HG03439 (cell line): ENCODE results near the gene AXDND1.

Experiments
- ATAC-seq: cut with Tn5 transposase; IDR thresholded peaks from one replicate; pipeline ENCODE4 v1.9.1; 2021; ENCODE audit warnings: mild to moderate bottlenecking, moderate library complexity; ENCODE audit not compliant: unreplicated experiment

AXDND1 gene

GRCh38 chr1:179554427-179554826 is 188.7 kb downstream of the AXDND1 start:
- no peak for ATAC-seq

DNA sequence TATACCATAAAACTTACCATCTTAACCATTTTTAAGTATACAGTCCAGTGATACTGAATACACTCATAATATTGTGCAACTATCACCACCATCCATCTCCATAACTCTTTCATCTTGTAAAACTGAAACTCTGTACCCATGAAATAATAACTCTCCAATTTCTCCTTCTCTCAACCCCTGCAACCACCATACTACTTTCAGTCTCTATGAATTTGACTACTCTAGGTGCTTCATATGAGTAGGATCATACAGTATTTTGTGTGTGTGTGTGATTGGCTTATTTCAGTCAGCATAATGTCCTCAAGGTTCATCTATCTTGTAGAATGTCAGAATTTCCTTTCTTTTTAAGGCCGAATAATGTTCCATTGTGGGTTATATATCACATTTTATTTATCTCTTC is 192.3 kb downstream of the AXDND1 start:
- ATAC-seq, result no peak

- no peak for ATAC-seq
These were observed 209.9 kb downstream of the AXDND1 start, which contains the start of gene NPHS2 for GRCh38 chr1:179575497-179576314. NPHS2 (minus strand) TSS chr1:179575948; CDS start chr1:179575864, 84 bp downstream.

GRCh38 chr1:179576509-179576908 is 210.7 kb downstream of the AXDND1 start:
- no peak for ATAC-seq

GRCh38 chr1:179583771-179584320 is 218.1 kb downstream of the AXDND1 start:
- ATAC-seq, result no peak

- no peak for ATAC-seq
These were observed 220.5 kb downstream of the AXDND1 start for GRCh38 chr1:179586107-179586823.

- no peak for ATAC-seq
These were observed 221.6 kb downstream of the AXDND1 start for GRCh38 chr1:179587336-179587735.

GRCh38 chr1:179588425-179589024 is 222.8 kb downstream of the AXDND1 start:
- ATAC-seq, result no peak

DNA sequence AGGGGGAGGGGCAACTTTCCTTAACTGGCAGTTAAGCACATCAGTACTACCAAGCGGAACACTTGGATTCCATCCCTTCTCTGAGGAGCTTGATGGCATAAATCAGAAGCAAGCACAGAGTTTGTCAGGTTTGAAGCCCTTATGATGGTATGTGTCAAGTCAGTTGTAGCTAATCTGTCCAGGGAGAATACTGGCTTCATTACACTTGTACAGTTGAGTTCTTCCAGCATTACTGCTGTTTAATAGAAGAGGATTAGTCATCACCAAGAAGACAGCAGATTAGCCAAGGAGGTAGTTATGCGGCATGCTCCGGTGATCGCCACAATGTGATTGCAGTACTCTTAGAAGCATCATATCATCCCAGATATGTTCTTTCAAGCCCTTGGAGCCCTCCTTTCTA is 223.7 kb downstream of the AXDND1 start:
- ATAC-seq, result no peak

- ATAC-seq, result no peak
These were observed 224.9 kb downstream of the AXDND1 start for GRCh38 chr1:179590671-179591070.

GRCh38 chr1:179591253-179591591 is 225.5 kb downstream of the AXDND1 start:
- ATAC-seq, result no peak

DNA sequence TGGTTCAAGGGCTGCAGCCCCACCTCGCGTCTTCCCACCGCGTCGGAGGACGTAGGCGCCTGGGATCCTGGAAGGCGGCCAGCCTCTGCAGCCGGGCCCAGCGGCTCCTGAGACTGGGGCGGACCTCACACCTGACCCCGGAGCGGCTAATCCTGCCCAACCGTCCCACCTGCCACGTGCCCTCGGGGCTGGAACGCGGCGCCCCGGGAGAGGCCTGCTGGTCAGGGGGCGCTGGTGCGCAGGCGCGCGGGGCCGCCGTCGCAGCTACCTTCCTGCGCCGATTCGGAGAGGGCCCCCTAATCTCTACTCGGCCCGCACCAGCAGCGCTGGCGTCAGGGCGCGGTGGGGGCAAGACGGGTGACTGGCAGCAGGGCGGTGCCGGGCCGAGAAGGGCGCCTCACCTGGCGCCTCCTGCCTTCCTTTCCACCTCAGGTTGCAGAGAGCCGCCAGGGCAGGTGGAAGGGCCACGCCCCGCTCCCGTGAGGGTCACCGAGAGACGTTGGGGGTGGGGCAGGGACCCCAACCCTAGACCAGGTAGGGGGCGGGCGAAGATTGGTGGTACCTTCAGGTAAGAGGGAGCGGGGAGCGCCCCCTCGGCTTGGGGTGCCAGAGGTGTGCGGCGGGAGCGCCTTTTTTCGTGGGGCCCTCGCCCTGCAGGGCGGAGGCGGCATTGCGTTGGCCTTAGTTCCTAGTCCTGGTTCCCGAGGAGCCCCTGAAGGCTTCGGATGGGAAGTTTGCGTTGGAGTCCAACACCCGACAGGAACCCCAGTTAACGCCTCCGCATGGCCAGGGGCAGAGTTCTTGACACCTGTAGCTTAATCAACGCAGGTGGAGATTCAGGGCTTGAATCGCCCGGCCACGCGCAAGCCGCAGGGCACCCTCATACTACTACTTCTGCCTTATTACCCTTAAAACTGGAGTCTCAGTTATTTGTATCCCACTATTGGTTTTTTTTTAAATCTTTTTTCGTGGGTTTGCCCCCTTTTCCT is 226.1 kb downstream of the AXDND1 start, which contains the start of gene TDRD5:
TDRD5 (plus strand) TSS at position 241 of the 989 bp plus-strand sequence. CDS start 784 bp downstream, outside the sequence.
- ATAC-seq, result no peak

DNA sequence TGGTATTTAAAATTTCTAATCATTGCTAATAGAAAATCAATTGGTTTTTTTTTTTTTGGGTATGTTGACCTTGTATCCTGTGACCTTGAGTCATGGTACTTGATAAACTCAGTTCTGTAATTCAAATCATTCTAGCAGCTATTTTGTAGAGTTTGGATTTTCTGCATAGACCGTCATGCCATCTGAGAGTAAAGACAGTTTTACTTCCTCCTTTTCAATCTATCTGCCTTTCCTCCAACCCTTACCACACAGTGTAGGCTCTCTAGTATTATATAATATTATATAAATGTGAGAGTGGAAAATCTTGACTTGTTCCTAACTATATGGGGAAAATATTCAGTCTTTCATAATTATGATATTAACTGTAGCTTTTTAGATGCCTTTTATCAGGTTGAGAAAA is 232.9 kb downstream of the AXDND1 start:
- ATAC-seq, result no peak

DNA sequence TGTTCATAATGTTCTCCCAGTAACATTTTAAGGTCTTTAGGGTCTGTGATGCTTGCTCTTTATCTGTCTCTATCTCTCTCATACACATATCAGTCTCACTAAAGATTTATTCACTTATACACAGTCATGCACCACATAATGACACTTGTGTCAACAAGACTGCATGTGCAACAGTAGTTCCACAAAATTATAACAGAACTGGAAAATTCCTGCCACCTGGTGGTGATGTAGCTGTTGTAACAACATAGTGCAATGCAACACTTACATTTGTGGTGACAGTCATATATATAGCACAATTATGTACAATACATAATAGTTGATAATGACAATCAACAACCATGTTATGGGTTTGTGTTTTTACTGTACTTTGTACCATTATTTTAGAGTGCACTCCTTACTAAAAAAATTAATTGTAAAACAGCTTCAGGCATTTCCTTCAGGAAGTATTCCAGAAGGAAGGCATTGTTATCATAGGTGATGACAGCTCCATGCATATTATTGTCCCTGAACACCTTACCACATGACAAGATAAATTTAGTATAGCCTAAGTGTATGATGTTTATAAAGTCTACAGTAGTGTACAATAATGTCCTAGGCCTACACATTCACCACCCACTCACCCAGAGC is 234.0 kb downstream of the AXDND1 start:
- ATAC-seq, result no peak

- no peak for ATAC-seq
These were observed 235.3 kb downstream of the AXDND1 start for GRCh38 chr1:179601093-179601492.
